K562 (cell line): Measurements from ENCODE around the gene TMEM141. TPM values are rescaled to one million over a fixed set of nuclear protein-coding genes. Genes with fewer than 3 reads are reported as not detected.
"Not testable (repeated sequence)": the region's sequence is repeated elsewhere in the genome, so short reads cannot be mapped to it uniquely, and the experiment has no call there.

Experiments used
- ATAC-seq: fragments of 200-7000 bp; cut with Tn5 transposase; 3 replicates; pipeline ENCODE4 v1.9.1; 2020; ENCODE audit warnings: moderate library complexity
- BruUV-seq: library from RNA; stranded (reverse); fragments of 400-500 nt; replicated peaks from 2 replicates; lab custom pipeline; 2021; lab: Mats Ljungman, UMichigan
- CTCF ChIA-PET: fragments of 300-600 bp; formaldehyde crosslinking; extraction: SDS; loops from one replicate; lab custom pipeline; 2021; ENCODE audit warnings: low intra/inter-chr PET ratio; lab: Yijun Ruan, JAX
- POLR2A ChIA-PET: fragments of 300-600, 350-650 bp; sonication (Branson Sonifier 250); formaldehyde crosslinking; extraction: SDS; loops from one replicate; lab custom pipeline; 2021; ENCODE audit warnings: antibody characterized with exemption, inconsistent platforms; lab: Yijun Ruan, JAX
- DNase-seq, 4 experiments: peaks; one replicate each; pipeline versions ENCODE4 v3.0.0 to v3.0.0-alpha.2; 2011 to 2018; ENCODE audit warnings: low spot score in 3 of 4, mixed read lengths in 3 of 4; ENCODE audit errors: extremely low read depth in 1 of 4
- FAIRE-seq: peaks from 2 replicates; lab custom pipeline; 2011; peaks lifted over from hg19 to GRCh38; lab: Jason Lieb, UNC
- H2AFZ ChIP-seq: 2 replicates; pipeline ENCODE4 v1.6.0; 2011; ENCODE audit warnings: low read depth, low read length, control low read depth, inconsistent platforms
- H3K27ac ChIP-seq: fragments of 200-600 bp; 3 replicates; pipeline ENCODE4 v1.8.0; 2011; ENCODE audit warnings: low read depth, mild to moderate bottlenecking, control low read depth, inconsistent platforms, low read length, moderate library complexity, mixed read lengths; ENCODE audit errors: extremely low read depth
- H3K27me3 ChIP-seq, 2 experiments: fragments of 300-600 bp in 1 of 2; 2 replicates in 1 of 2; 3 replicates in 1 of 2; pipeline versions ENCODE4 v1.6.0 to v1.8.0; 2011; ENCODE audit warnings: inconsistent platforms in 2 of 2, low read length in 2 of 2, mild to moderate bottlenecking in 1 of 2, mixed read lengths in 1 of 2, moderate library complexity in 1 of 2; ENCODE audit not compliant: control insufficient read depth in 2 of 2, insufficient read depth in 2 of 2
- H3K36me3 ChIP-seq: fragments of 300-600 bp; 3 replicates; pipeline ENCODE4 v1.8.0; 2011; ENCODE audit warnings: mild to moderate bottlenecking, low read length, inconsistent platforms; ENCODE audit not compliant: control insufficient read depth, insufficient read depth
- H3K4me1 ChIP-seq, 2 experiments: fragments of 200-600 bp in 1 of 2; replicated peaks in 1 of 2; 2 replicates in 1 of 2; 3 replicates in 1 of 2; pipeline versions ENCODE4 v1.5.1 to v1.8.0; 2011; ENCODE audit warnings: inconsistent platforms in 2 of 2, low read length in 2 of 2, mild to moderate bottlenecking in 1 of 2, mixed read lengths in 1 of 2, moderate library complexity in 1 of 2; ENCODE audit not compliant: control insufficient read depth in 2 of 2, insufficient read depth in 2 of 2
- H3K4me2 ChIP-seq: 2 replicates; pipeline ENCODE4 v1.6.1; 2011; ENCODE audit warnings: low read length, control low read depth, inconsistent platforms, mixed read lengths; ENCODE audit not compliant: insufficient read depth
- H3K4me3 ChIP-seq: fragments of 200-600 bp; sonication (generic), shearing (Covaris generic); 2 replicates; pipeline ENCODE4 v1.5.1; 2016; ENCODE audit warnings: control low read depth, inconsistent platforms
- H3K79me2 ChIP-seq: fragments of 200-600 bp; 3 replicates; pipeline ENCODE4 v1.8.0; 2011; ENCODE audit warnings: low read length, inconsistent platforms; ENCODE audit not compliant: control insufficient read depth, insufficient read depth
- H3K9ac ChIP-seq, 2 experiments: 2 replicates each; pipeline versions ENCODE4 v1.6.0 to v1.6.1; 2011; ENCODE audit warnings: low read depth in 2 of 2, low read length in 2 of 2, control low read depth in 1 of 2, inconsistent platforms in 1 of 2, mild to moderate bottlenecking in 1 of 2, mixed read lengths in 1 of 2; ENCODE audit not compliant: insufficient read depth in 1 of 2
- H3K9me1 ChIP-seq: one replicate; pipeline ENCODE4 v1.6.0; 2011; ENCODE audit warnings: inconsistent platforms, mild to moderate bottlenecking, low read length, moderate library complexity; ENCODE audit not compliant: control insufficient read depth, insufficient read depth
- H3K9me3 ChIP-seq: replicated peaks from 2 replicates; pipeline ENCODE4 v1.5.1; 2011; ENCODE audit warnings: low read depth, low read length, inconsistent platforms; ENCODE audit not compliant: control insufficient read depth, insufficient read depth
- H4K20me1 ChIP-seq: replicated peaks from 2 replicates; pipeline ENCODE4 v1.6.1; 2011; ENCODE audit warnings: low read length, inconsistent platforms, mixed read lengths; ENCODE audit not compliant: control insufficient read depth, insufficient read depth
- BHLHE40 ChIP-seq: IDR thresholded peaks from 2 replicates; pipeline ENCODE4 v1.6.1; 2011; ENCODE audit warnings: low read length, improper control_type of control experiment
- FIP1L1 ChIP-seq: fragments of 200-400 bp; formaldehyde crosslinking; IDR thresholded peaks from 2 replicates; pipeline ENCODE4 v1.6.1; 2018; ENCODE audit warnings: mild to moderate bottlenecking, low read depth, low read length; ENCODE audit not compliant: poor library complexity, severe bottlenecking
- POLR2G ChIP-seq: fragments of 200-400 bp; formaldehyde crosslinking; IDR thresholded peaks from 2 replicates; pipeline ENCODE4 v1.6.1; 2017; ENCODE audit warnings: low read depth, mild to moderate bottlenecking, antibody characterized with exemption, low read length, moderate library complexity
- PTBP1 ChIP-seq: fragments of 200-400 bp; formaldehyde crosslinking; IDR thresholded peaks from 2 replicates; pipeline ENCODE4 v1.6.1; 2017; ENCODE audit warnings: low read depth, low read length
- RBFOX2 ChIP-seq: fragments of 200-400 bp; formaldehyde crosslinking; IDR thresholded peaks from 2 replicates; pipeline ENCODE4 v1.6.1; 2017; ENCODE audit warnings: low read depth, mild to moderate bottlenecking, low read length, moderate library complexity
- TAF15 ChIP-seq: fragments of 200-400 bp; formaldehyde crosslinking; IDR thresholded peaks from 2 replicates; pipeline ENCODE4 v1.6.1; 2017; ENCODE audit warnings: mild to moderate bottlenecking, low read depth, low read length, moderate library complexity
- USF2 ChIP-seq: sonication (generic); formaldehyde crosslinking; IDR thresholded peaks from 2 replicates; pipeline ENCODE4 v1.5.0; 2020; ENCODE audit warnings: missing genetic modification reagents
- ZC3H4 ChIP-seq: sonication (generic); formaldehyde crosslinking; IDR thresholded peaks from 2 replicates; pipeline ENCODE4 v1.9.0; 2021; ENCODE audit warnings: missing genetic modification reagents, borderline replicate concordance
- ZNF740 ChIP-seq, 3 experiments: fragments of 200-800 bp in 1 of 3; sonication (Bioruptor generic) in 1 of 3; sonication (generic) in 1 of 3; formaldehyde crosslinking in 1 of 3; IDR thresholded peaks; 2 replicates each; pipeline versions ENCODE4 v1.6.1 to v1.8.0; 2016 to 2022; ENCODE audit warnings: mild to moderate bottlenecking in 2 of 3, missing compliant biosample characterization in 2 of 3, missing genetic modification characterization in 2 of 3, missing genetic modification reagents in 1 of 3
- WGBS: fragments of 100-300 bp; shearing (Covaris generic); methylation state at CpG from one replicate; pipeline ENCODE4 v1.1.6; 2016; ENCODE audit warnings: low coverage, mixed read lengths; ENCODE audit not compliant: insufficient coverage; ENCODE audit errors: missing lambda C conversion rate; 5-methylcytosine and 5-hydroxymethylcytosine counted together
- in situ Hi-C: fragments of 300-500 bp; cut with MboI; formaldehyde crosslinking; loops from 4 replicates; pipeline ENCODE4 v1.15.0; 2018; ENCODE audit warnings: inconsistent platforms, mixed read lengths
- intact Hi-C: fragments of 100-400 bp; cut with micrococcal nuclease; formaldehyde crosslinking; loops from 2 replicates; pipeline ENCODE4 v1.14.2; 2022
- polyA plus RNA-seq, 8 experiments: library from polyadenylated mRNA; depleted of rRNA in 4 of 8; stranded (reverse) in 5 of 8; unstranded in 3 of 8; fragments of >200 nt; fragmentation: Nextera tagmentation in 2 of 8; fragmentation: Illumina TruSeq in 1 of 8; extraction: Ambion mirVana in 2 of 8; extraction: Trizol in 1 of 8; gene quantifications; 2 replicates each; pipeline versions ENCODE4 v1.2.1 to v1.2.3, GENCODE V29; 2011 to 2014; ENCODE audit warnings: inconsistent platforms in 1 of 8, missing spikeins in 1 of 8
- total RNA-seq, 7 experiments: library from RNA; depleted of rRNA in 6 of 7; stranded (reverse); fragments of >200 nt in 6 of 7; fragmentation: Illumina TruSeq in 2 of 7; extraction: Trizol in 2 of 7; gene quantifications; 2 replicates each; pipeline versions ENCODE4 v1.2.1 to v1.2.3, GENCODE V29; 2011 to 2021; ENCODE audit warnings: low replicate concordance in 1 of 7

TMEM141 gene
- total and polyA plus RNA-seq, 9 of the 15 experiments (the other 6 are each of a cell fraction or from before 2014, with no cell fraction given), result 21.5 to 123 (median 74.8) TPM

GRCh38 chr9:136841646-136842379, 50.7 kb downstream of the TMEM141 start:
- H3K9me3 ChIP-seq; H3K4me3 ChIP-seq; DNase-seq; in situ Hi-C loops; H3K4me2 ChIP-seq; H3K9me1 ChIP-seq; BruUV-seq; H3K27me3 ChIP-seq; H2AFZ ChIP-seq; FAIRE-seq; H3K27ac ChIP-seq; H3K79me2 ChIP-seq; TF ChIP-seq ZNF740 (tag; IDR thresholded peaks at IDR 0.05): not testable (repeated sequence)
- H4K20me1 ChIP-seq, result peaks cover 17% of the 10 kb centered on the region
- peak; percentile 30; the same call in 1 of the 2 replicates for TF ChIP-seq TAF15
- TF ChIP-seq ZNF740 (CRISPR knock-in tag; IDR thresholded peaks at IDR 0.05), result peak; percentile 63
- peak; percentile 13 for TF ChIP-seq FIP1L1
- peak; percentile 61 for TF ChIP-seq POLR2G
- TF ChIP-seq ZC3H4 (CRISPR knock-in tag), result 0 out of 2 replicates have a peak, but pooled peaks have one; percentile 6
- TF ChIP-seq PTBP1, result peak; percentile 0; the same call in 1 of the 2 replicates
- peak; percentile 14; the same call in 1 of the 2 replicates for TF ChIP-seq BHLHE40
- TF ChIP-seq USF2, result peak; percentile 8; the same call in 1 of the 2 replicates
- TF ChIP-seq RBFOX2, result peak; percentile 2; the same call in 1 of the 2 replicates
- H3K9ac ChIP-seq, result peak overlapping the region in 1 of 2 experiments; percentile 79; a peak in 2 of 4 replicates
- 31% methylated on average over 12 of the region's 16 CpGs for WGBS
- intact Hi-C loops, result loop anchor here (2.0 kb wide), 2 partner anchors 55 to 193 kb away; no protein-coding TSS in a partner anchor
- peak; percentile 2 for ATAC-seq
- ChIA-PET CTCF (interaction anchor here (0.7 to 1.1 kb wide), 3 partner anchors 50 to 614 kb away, joined by 3 read pairs; no protein-coding TSS in a partner anchor), POLR2A (interaction anchor here (0.6 to 2.6 kb wide), 9 partner anchors 10 to 358 kb away, joined by 3 to 10 read pairs (median 3); no protein-coding TSS in a partner anchor)
- H3K36me3 ChIP-seq, result peaks cover 39% of the 10 kb centered on the region; the same call in 2 of the 3 replicates
- H3K4me1 ChIP-seq, result peaks cover 12 to 92% of the 10 kb centered on the region in 2 experiments
